Epithelial cell of proximal tubule (primary cell): ENCODE measurements around the gene PAX9. TPM values are rescaled to one million over a fixed set of nuclear protein-coding genes. Genes with fewer than 3 reads are reported as not detected.
A peak's percentile ranks its signal among the peaks of the same experiment; 100 is the strongest.

Experiments used
- DNase-seq: peaks from one replicate; pipeline ENCODE4 v3.0.0-alpha.2; 2011; ENCODE audit warnings: low read depth
- H3K4me3 ChIP-seq: 2 replicates; pipeline ENCODE4 v1.5.1; 2011; ENCODE audit warnings: low read depth, mild to moderate bottlenecking, low read length
- total RNA-seq: library from RNA; depleted of rRNA; stranded (reverse); fragments of >200 nt; gene quantifications from 2 replicates; pipeline ENCODE4 v1.2.3, GENCODE V29; 2015
- TF ChIP-seq, protein P1 (sequence below): conservative IDR thresholded peaks from 2 replicates; pipeline ENCODE4 v1.5.1; 2012; ENCODE audit warnings: low read depth, mild to moderate bottlenecking, low read length

The PAX9 gene
- total RNA-seq, 1 donor from 2014 or later = 0.12 TPM

GRCh38 chr14:36655963-36656686, 5.5 kb upstream of the PAX9 start:
- H3K4me3 ChIP-seq = no peak overlapping the region
- DNase-seq = no peak
- TF ChIP-seq, protein P1, sequence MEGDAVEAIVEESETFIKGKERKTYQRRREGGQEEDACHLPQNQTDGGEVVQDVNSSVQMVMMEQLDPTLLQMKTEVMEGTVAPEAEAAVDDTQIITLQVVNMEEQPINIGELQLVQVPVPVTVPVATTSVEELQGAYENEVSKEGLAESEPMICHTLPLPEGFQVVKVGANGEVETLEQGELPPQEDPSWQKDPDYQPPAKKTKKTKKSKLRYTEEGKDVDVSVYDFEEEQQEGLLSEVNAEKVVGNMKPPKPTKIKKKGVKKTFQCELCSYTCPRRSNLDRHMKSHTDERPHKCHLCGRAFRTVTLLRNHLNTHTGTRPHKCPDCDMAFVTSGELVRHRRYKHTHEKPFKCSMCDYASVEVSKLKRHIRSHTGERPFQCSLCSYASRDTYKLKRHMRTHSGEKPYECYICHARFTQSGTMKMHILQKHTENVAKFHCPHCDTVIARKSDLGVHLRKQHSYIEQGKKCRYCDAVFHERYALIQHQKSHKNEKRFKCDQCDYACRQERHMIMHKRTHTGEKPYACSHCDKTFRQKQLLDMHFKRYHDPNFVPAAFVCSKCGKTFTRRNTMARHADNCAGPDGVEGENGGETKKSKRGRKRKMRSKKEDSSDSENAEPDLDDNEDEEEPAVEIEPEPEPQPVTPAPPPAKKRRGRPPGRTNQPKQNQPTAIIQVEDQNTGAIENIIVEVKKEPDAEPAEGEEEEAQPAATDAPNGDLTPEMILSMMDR = peak; percentile 53

GRCh38 chr14:36656687-36657398, 4.8 kb upstream of the PAX9 start:
- H3K4me3 ChIP-seq = no peak overlapping the region
- no peak for DNase-seq
- TF ChIP-seq, protein P1 = no peak

DNA sequence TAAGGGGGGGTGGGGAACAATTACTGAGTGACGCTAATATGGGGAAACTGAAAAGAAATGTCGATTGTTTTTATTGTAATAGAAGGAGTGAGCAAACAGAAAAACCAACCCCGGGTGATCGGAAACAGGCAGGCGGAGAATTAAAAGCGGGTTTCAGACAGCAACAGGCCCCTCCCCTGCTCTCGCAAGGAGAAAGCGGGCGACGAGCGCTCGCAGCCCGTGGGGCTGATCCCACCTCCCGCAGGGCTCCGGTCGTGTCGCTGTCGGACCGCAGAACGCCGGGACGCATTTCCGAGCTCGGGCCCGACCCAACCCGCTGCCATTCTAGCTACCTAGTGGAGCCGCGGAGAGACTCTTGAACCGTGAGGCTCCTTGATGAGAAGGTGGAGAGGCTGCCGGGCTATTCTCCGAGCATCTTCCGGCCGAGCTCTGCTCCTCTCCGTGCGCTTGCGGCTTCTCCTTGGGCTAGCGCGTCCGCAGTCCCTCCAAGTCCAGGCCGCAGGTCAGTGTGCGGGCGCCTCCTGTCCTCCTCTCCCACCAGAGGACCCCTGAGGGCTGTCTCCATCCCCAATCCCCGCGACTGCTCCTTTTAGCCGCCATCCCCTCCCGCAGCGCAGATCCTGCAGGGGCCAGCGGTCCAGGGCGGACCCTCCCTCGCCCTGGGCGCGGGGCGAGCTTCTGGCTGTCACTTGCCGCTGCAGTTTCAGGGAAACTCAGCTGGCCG, 4.1 kb upstream of the PAX9 start:
- H3K4me3 ChIP-seq = no peak overlapping the region

DNA sequence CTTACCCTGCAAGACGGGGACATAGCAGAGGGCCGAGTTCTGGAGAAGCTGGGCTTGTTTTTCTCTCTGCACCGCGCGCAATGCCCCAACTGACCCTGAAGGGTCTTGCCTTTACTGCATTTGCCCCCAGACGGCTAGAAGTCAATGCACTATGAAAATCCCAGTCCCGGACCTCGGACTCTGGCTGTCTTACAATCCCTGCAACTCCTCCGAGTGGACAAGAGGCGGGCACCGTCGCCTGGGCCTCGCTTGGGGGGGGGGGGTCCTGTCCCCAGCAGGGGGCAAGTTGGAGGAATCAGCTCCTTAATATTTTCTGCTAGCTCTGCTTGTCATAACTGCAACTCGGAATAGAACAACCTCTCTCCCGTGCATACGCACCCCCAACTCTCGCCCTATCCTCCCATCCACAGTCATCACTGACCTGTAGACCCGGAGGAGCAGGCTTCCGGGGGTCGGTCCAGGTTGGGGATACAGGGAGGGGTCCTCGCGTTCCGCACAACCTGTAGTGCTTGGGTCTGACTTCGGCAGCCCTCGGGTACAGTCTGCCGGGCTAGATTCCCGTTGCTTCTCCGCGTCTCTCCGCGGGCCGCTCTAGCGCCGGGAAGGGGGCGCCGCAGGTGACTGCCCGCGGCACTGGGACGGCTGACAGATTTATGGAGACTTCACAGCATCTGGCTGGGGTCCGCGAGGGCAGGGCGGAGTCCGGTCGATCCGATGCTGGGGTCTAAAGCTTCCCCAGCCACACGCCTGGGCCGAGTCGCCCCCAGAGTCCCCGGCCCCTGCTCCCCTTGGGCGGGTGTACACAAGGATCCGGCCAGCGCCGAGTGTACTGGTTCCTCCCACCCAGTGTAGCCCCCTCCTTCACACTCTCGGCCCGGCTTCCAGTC, 3.3 kb upstream of the PAX9 start:
- TF ChIP-seq, protein P1 = no peak
- H3K4me3 ChIP-seq = no peak overlapping the region
- DNase-seq = no peak

More for the DNA sequence above, 4.1 kb upstream of the PAX9 start:
- no peak for DNase-seq
- TF ChIP-seq, protein P1 = no peak

DNA sequence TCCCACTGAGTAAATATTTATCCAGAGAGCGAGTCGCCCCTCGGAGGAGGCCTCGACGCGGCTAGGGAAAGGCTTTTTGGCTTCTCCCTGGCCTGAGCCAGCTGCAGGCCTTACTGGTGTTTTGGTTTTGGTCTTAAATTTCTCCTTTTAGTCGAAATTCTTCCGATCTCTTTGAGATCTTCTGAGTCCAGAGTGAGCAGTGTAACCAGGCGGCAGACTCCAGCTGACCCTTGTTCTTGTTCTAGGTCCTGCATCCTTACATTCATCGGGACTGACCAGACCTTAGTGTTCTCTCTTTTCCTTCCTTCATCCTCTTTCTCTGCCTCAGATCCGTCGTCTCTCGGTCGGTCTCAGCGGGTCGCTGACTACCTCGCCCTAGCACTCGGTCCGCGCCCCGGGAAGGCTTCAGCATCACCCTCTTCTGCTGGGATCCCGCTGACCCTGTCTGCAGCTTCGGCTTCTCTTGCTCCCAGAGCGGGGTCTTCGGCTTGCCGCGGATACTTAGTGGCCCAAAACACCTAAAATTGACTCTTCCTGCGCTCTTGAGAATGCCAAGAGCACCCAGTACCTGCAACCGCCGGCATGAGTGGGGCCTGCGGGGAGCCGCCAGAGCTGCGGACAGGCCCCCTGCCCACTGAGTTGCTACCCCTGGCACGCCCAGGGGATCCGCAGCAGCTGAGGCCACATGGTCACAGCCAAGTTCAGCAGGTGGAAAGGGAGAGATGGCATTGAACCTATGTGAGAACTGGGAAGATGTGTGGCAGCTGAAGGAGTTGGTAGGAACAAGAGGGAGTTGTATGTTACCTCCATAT, 2.4 kb upstream of the PAX9 start:
- DNase-seq = no peak
- TF ChIP-seq, protein P1 = no peak
- no peak overlapping the region for H3K4me3 ChIP-seq
